ENCODE results near the gene MPPE1.
"Not testable (repeated sequence)": the region's sequence is repeated elsewhere in the genome, so short reads cannot be mapped to it uniquely, and the experiment has no call there.

MPPE1 gene

GRCh38 chr18:11944252-11944651, 36.1 kb upstream of the MPPE1 start:
- H3K9me3 Mint-ChIP-seq, result no peaks in the 10 kb centered on the region
- H3K4me1 Mint-ChIP-seq, result peaks cover 12% of the 10 kb centered on the region
- no peak for DNase-seq (ENCODE audit: low spot score in 2 of 2)
- ATAC-seq, result no peak
- H3K27ac Mint-ChIP-seq, result no peak overlapping the region
- no peak overlapping the region for H3K4me3 Mint-ChIP-seq
- H3K36me3 Mint-ChIP-seq, result no peaks in the 10 kb centered on the region

- DNase-seq (ENCODE audit: low spot score in 2 of 2), result no peak
- H3K36me3 Mint-ChIP-seq, result no peaks in the 10 kb centered on the region
- no peak overlapping the region for H3K27ac Mint-ChIP-seq
- H3K4me3 Mint-ChIP-seq, result no peak overlapping the region
- ATAC-seq, result no peak
- no peaks in the 10 kb centered on the region for H3K9me3 Mint-ChIP-seq
- peaks cover 12% of the 10 kb centered on the region for H3K4me1 Mint-ChIP-seq
These were observed 35.4 kb upstream of the MPPE1 start for GRCh38 chr18:11943551-11943950.

- H3K9me3 Mint-ChIP-seq, result no peaks in the 10 kb centered on the region
- no peak for DNase-seq (ENCODE audit: low spot score in 2 of 2)
- no peak for ATAC-seq
- no peaks in the 10 kb centered on the region for H3K4me1 Mint-ChIP-seq
- no peak overlapping the region for H3K27ac Mint-ChIP-seq
- no peaks in the 10 kb centered on the region for H3K36me3 Mint-ChIP-seq
- H3K4me3 Mint-ChIP-seq, result no peak overlapping the region
These were observed 32.8 kb upstream of the MPPE1 start for GRCh38 chr18:11940956-11941355.

- H3K36me3 Mint-ChIP-seq, result no peaks in the 10 kb centered on the region
- no peak overlapping the region for H3K4me3 Mint-ChIP-seq
- no peak overlapping the region for H3K27ac Mint-ChIP-seq
- no peaks in the 10 kb centered on the region for H3K4me1 Mint-ChIP-seq
- H3K9me3 Mint-ChIP-seq, result no peaks in the 10 kb centered on the region
- DNase-seq (ENCODE audit: low spot score in 2 of 2) (peak; percentile 71 to 84), ATAC-seq (peak; percentile 68)
These were observed 29.9 kb upstream of the MPPE1 start for GRCh38 chr18:11937874-11938478.

- H3K36me3 Mint-ChIP-seq, result no peaks in the 10 kb centered on the region
- DNase-seq (ENCODE audit: low spot score in 2 of 2), result no peak
- H3K27ac Mint-ChIP-seq, result no peak overlapping the region
- no peaks in the 10 kb centered on the region for H3K4me1 Mint-ChIP-seq
- no peak for ATAC-seq
- no peak overlapping the region for H3K4me3 Mint-ChIP-seq
- no peaks in the 10 kb centered on the region for H3K9me3 Mint-ChIP-seq
These were observed 24.3 kb upstream of the MPPE1 start for GRCh38 chr18:11932393-11932792.

- Mint-ChIP-seq H3K36me3 (no peaks in the 10 kb centered on the region), H3K4me3 (no peak overlapping the region), H3K27ac (no peak overlapping the region), H3K4me1 (no peaks in the 10 kb centered on the region), H3K9me3 (no peaks in the 10 kb centered on the region)
- DNase-seq (ENCODE audit: low spot score in 2 of 2) (no peak), ATAC-seq (no peak)
These were observed 19.4 kb upstream of the MPPE1 start for GRCh38 chr18:11927497-11927896.

GRCh38 chr18:11925800-11926481, 17.8 kb upstream of the MPPE1 start:
- H3K36me3 Mint-ChIP-seq, result no peaks in the 10 kb centered on the region

GRCh38 chr18:11923450-11923849, 15.3 kb upstream of the MPPE1 start:
- Mint-ChIP-seq H3K27ac (no peak overlapping the region), H3K4me3 (no peak overlapping the region), H3K4me1 (no peaks in the 10 kb centered on the region), H3K36me3 (no peaks in the 10 kb centered on the region), H3K9me3 (no peaks in the 10 kb centered on the region)
- DNase-seq (ENCODE audit: low spot score in 2 of 2) (no peak), ATAC-seq (no peak)

More at GRCh38 chr18:11925800-11926481, 17.8 kb upstream of the MPPE1 start:
- ATAC-seq (no peak), DNase-seq (ENCODE audit: low spot score in 2 of 2) (no peak)
- Mint-ChIP-seq H3K27ac (no peak overlapping the region), H3K9me3 (no peaks in the 10 kb centered on the region), H3K4me1 (no peaks in the 10 kb centered on the region), H3K4me3 (no peak overlapping the region)

GRCh38 chr18:11919522-11919921, 11.4 kb upstream of the MPPE1 start:
- ATAC-seq; H3K9me3 Mint-ChIP-seq; H3K4me3 Mint-ChIP-seq; H3K4me1 Mint-ChIP-seq; DNase-seq (ENCODE audit: low spot score in 2 of 2); H3K36me3 Mint-ChIP-seq; H3K27ac Mint-ChIP-seq: not testable (repeated sequence)

- ATAC-seq; H3K9me3 Mint-ChIP-seq; H3K27ac Mint-ChIP-seq; H3K4me3 Mint-ChIP-seq; H3K36me3 Mint-ChIP-seq; H3K4me1 Mint-ChIP-seq; DNase-seq (ENCODE audit: low spot score in 2 of 2): not testable (repeated sequence)
These were observed 8.8 kb upstream of the MPPE1 start for GRCh38 chr18:11916880-11917279.

GRCh38 chr18:11909591-11910026, 1.5 kb upstream of the MPPE1 start:
- peak overlapping the region; percentile 83 for H3K4me3 Mint-ChIP-seq
- DNase-seq (ENCODE audit: low spot score in 2 of 2) (no peak), ATAC-seq (no peak)
- peaks cover 12% of the 10 kb centered on the region for H3K4me1 Mint-ChIP-seq
- H3K36me3 Mint-ChIP-seq, result peaks cover 11% of the 10 kb centered on the region
- peak overlapping the region; percentile 89 for H3K27ac Mint-ChIP-seq
- H3K9me3 Mint-ChIP-seq, result no peaks in the 10 kb centered on the region

GRCh38 chr18:11909061-11909455, 941 bp upstream of the MPPE1 start:
- H3K4me1 Mint-ChIP-seq, result peaks cover 12% of the 10 kb centered on the region

GRCh38 chr18:11906926-11907874, 917 bp downstream of the MPPE1 start:
- Mint-ChIP-seq H3K27ac (peak overlapping the region; percentile 89), H3K36me3 (peaks cover 27% of the 10 kb centered on the region), H3K9me3 (no peaks in the 10 kb centered on the region), H3K4me1 (peaks cover 17% of the 10 kb centered on the region), H3K4me3 (peak overlapping the region; percentile 83)
- ATAC-seq (no peak), DNase-seq (ENCODE audit: low spot score in 2 of 2) (no peak)

More at GRCh38 chr18:11909061-11909455, 941 bp upstream of the MPPE1 start:
- no peak for DNase-seq (ENCODE audit: low spot score in 2 of 2)
- ATAC-seq, result no peak
- Mint-ChIP-seq H3K9me3 (no peaks in the 10 kb centered on the region), H3K4me3 (peak overlapping the region; percentile 83), H3K27ac (peak overlapping the region; percentile 89), H3K36me3 (peaks cover 16% of the 10 kb centered on the region)

GRCh38 chr18:11906176-11906575, 1.9 kb downstream of the MPPE1 start:
- Mint-ChIP-seq H3K4me3 (no peak overlapping the region), H3K27ac (peak overlapping the region; percentile 23), H3K36me3 (peaks cover 31% of the 10 kb centered on the region), H3K9me3 (no peaks in the 10 kb centered on the region), H3K4me1 (peaks cover 21% of the 10 kb centered on the region)
- DNase-seq (ENCODE audit: low spot score in 2 of 2), result no peak
- ATAC-seq, result no peak

GRCh38 chr18:11905613-11906012, 2.5 kb downstream of the MPPE1 start:
- Mint-ChIP-seq H3K4me3 (no peak overlapping the region), H3K27ac (peak overlapping the region; percentile 23)

More at GRCh38 chr18:11905613-11906012, 2.5 kb downstream of the MPPE1 start:
- Mint-ChIP-seq H3K36me3 (peaks cover 33% of the 10 kb centered on the region), H3K4me1 (peaks cover 21% of the 10 kb centered on the region), H3K9me3 (no peaks in the 10 kb centered on the region)
- DNase-seq (ENCODE audit: low spot score in 2 of 2) (no peak), ATAC-seq (no peak)

Measured in stimulated activated effector memory CD8-positive, alpha-beta T cell treated with anti-CD3 and anti-CD28 coated beads, Interleukin-12 subunit alpha, Interleukin-12 subunit beta, amount 100 ng/mL, for 72 hours (primary cell).